Vagina (tissue), 2 donors: ENCODE measurements around the gene SSH3. TPM values are rescaled to one million over a fixed set of nuclear protein-coding genes. Genes with fewer than 3 reads are reported as not detected.

ENCODE experiments used
- DNase-seq, 2 donors: peaks; one replicate each; pipeline ENCODE4 v3.0.0-alpha.2; 2017; ENCODE audit errors: extremely low spot score in 2 of 2
- H3K27ac ChIP-seq: fragments of 200-600 bp; sonication (generic); one replicate; pipeline ENCODE4 v1.5.1; 2019
- H3K27me3 ChIP-seq: fragments of 200-600 bp; sonication (generic); one replicate; pipeline ENCODE4 v1.5.1; 2019
- H3K36me3 ChIP-seq, 2 donors: fragments of 200-600 bp; sonication (generic); one replicate each; pipeline ENCODE4 v1.5.1; 2017 to 2019
- H3K4me1 ChIP-seq: fragments of 200-600 bp; sonication (generic); one replicate; pipeline ENCODE4 v1.5.1; 2019
- H3K4me3 ChIP-seq, 2 donors: fragments of 200-600 bp; sonication (generic); 1 replicate in 1 of 2; 2 replicates in 1 of 2; pipeline ENCODE4 v1.5.1; 2016 to 2019
- H3K9me3 ChIP-seq: fragments of 200-600 bp; sonication (generic); one replicate; pipeline ENCODE4 v1.5.1; 2019
- CTCF ChIP-seq, 3 experiments: fragments of 450-650 bp in 2 of 3; fragments of 200-600 bp in 1 of 3; sonication (generic) in 1 of 3; IDR thresholded peaks; one replicate each; pipeline ENCODE4 v1.5.1; 2017 to 2019; ENCODE audit warnings: antibody characterized with exemption in 3 of 3, mild to moderate bottlenecking in 2 of 3, moderate library complexity in 2 of 3
- POLR2A ChIP-seq, 2 donors: fragments of 450-650 bp; IDR thresholded peaks; one replicate each; pipeline ENCODE4 v1.6.1; 2017; ENCODE audit warnings: antibody characterized with exemption in 2 of 2, mild to moderate bottlenecking in 2 of 2, moderate library complexity in 2 of 2
- POLR2AphosphoS5 ChIP-seq, 2 donors: sonication (generic); formaldehyde crosslinking; IDR thresholded peaks; one replicate each; pipeline ENCODE4 v1.9.0; 2017; ENCODE audit warnings: antibody characterized with exemption in 2 of 2, mild to moderate bottlenecking in 2 of 2, low read depth in 1 of 2; ENCODE audit not compliant: insufficient read depth in 1 of 2
- intact Hi-C: fragments of 100-400 bp; cut with DNase I; formaldehyde crosslinking; loops from one replicate; pipeline ENCODE4 v1.15.1; 2023
- total RNA-seq: library from RNA; depleted of rRNA; stranded (reverse); fragments of >200 nt; gene quantifications from one replicate; pipeline ENCODE4 v1.2.3, GENCODE V29; 2016

The SSH3 gene
- total RNA-seq, 1 donor from 2014 or later, result 98.0 TPM

DNA sequence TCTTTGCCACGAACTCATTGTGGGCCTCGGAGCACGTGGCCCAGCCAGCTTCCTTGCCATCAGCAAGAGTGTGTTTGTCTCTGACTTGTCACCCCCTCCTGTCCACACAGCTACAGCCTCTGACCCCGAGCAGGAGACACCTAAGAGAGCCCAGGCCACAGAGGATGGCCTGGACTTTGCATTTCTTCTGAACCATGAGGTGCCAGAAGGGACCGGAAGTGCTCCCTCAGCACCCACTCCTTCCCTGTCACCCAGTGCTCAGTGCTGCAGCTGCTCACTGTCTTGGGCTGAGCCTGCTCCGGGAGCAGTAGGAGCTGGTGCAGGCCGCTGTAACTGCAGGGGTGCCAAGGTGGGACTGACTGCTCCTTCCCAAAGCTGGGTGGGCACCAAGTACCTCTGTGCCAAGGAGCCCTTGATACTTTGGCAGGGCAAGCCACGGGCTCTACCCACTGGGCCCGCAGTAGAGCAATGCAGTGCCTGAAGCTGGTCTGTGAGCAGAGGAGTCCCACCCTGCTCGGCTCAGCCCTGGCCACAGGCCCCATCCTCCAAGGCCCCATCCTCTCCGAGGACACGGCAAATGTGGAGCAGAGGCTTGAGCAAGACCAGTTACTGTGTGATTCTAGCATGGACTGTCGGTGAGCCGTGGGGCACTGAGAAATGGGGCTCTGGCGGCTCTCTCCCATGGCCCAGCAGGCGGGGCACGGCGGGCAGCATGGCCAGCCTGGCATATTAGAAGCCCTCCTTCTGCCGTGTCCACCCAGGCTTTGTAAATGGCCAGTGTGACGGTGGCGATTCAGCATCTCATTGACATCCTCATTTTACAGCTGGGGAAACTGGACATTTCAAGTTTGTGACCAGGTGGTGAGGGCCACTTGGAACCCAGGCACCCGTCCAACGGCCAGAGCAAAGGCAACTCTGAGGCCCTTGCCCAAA lies 30.7 kb upstream of the SSH3 start:
- Histone ChIP-seq H3K4me3 (peak overlapping the region in 1 of 2 donors; percentile 11), H3K4me1 (peaks cover 100% of the 10 kb centered on the region), H3K9me3 (no peaks in the 10 kb centered on the region), H3K27ac (peak overlapping the region; percentile 92), H3K27me3 (no peaks in the 10 kb centered on the region), H3K36me3 (peaks cover 0 to 11% of the 10 kb centered on the region in 2 donors)
- TF ChIP-seq POLR2AphosphoS5 (IDR thresholded peaks at IDR 0.05; ENCODE audit: insufficient read depth in 1 of 2, low read depth in 1 of 2) (no peak), POLR2A (IDR thresholded peaks at IDR 0.05) (no peak), CTCF (IDR thresholded peaks at IDR 0.05) (no peak)
- intact Hi-C loops, result no loop called here
- DNase-seq, result no peak

- Histone ChIP-seq H3K9me3 (no peaks in the 10 kb centered on the region), H3K36me3 (peaks cover 0 to 6% of the 10 kb centered on the region in 2 donors), H3K4me1 (peaks cover 100% of the 10 kb centered on the region), H3K27ac (peak overlapping the region; percentile 92), H3K4me3 (no peak overlapping the region), H3K27me3 (no peaks in the 10 kb centered on the region)
- no peak for DNase-seq
- intact Hi-C loops, result no loop called here
- TF ChIP-seq CTCF (IDR thresholded peaks at IDR 0.05) (no peak), POLR2AphosphoS5 (IDR thresholded peaks at IDR 0.05; ENCODE audit: insufficient read depth in 1 of 2, low read depth in 1 of 2) (no peak), POLR2A (IDR thresholded peaks at IDR 0.05) (no peak)
Measured at GRCh38 chr11:67273260-67273990, 29.9 kb upstream of the SSH3 start.

DNA sequence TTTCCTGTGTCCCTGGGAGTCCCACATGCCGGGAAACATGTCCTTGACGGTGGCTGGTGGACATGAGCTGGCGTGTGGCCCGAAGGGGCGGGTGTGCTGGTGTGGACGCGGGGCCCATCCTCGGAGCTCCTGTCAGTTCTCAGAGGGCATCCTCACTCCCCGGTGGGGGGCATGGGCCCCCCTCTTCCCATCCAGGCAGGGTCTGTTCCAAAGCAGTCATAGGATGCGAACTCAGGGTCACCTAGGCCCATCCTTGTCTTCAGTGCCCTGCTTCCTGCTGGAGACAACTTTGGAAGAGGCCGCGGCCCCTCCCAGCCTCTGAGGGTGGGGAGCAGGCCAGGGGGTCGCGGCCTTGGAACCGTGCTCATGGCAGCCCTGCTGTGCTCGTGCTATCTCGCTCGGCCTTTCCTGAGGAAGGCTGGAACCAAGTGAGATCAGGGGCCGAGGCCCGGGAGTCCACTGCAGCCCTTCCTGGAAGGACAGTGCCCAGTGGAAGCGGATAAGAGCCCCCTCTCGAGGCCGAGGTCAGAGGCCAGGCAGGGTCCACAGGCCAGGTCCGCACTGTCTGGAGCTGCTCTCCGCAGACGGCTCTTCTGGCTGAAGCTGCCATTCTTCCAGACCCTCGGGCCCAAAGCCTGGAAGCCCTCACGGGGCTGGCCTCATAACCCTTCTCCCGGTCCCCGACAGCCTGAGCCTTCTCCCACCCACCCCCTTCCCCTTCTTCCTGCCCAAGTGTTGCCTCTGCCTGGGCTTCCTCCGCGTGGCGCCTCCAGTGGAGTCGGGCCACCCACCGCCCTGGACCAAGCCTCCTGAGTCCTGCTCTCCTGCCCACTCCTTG lies 28.3 kb upstream of the SSH3 start:
- Histone ChIP-seq H3K4me3 (no peak overlapping the region), H3K36me3 (peaks cover 0 to 14% of the 10 kb centered on the region in 2 donors), H3K4me1 (peaks cover 100% of the 10 kb centered on the region), H3K27ac (peak overlapping the region; percentile 92), H3K27me3 (no peaks in the 10 kb centered on the region), H3K9me3 (no peaks in the 10 kb centered on the region)
- intact Hi-C loops, result no loop called here
- no peak for DNase-seq
- TF ChIP-seq POLR2A (IDR thresholded peaks at IDR 0.05) (no peak), CTCF (IDR thresholded peaks at IDR 0.05) (no peak), POLR2AphosphoS5 (IDR thresholded peaks at IDR 0.05; ENCODE audit: insufficient read depth in 1 of 2, low read depth in 1 of 2) (no peak)

DNA sequence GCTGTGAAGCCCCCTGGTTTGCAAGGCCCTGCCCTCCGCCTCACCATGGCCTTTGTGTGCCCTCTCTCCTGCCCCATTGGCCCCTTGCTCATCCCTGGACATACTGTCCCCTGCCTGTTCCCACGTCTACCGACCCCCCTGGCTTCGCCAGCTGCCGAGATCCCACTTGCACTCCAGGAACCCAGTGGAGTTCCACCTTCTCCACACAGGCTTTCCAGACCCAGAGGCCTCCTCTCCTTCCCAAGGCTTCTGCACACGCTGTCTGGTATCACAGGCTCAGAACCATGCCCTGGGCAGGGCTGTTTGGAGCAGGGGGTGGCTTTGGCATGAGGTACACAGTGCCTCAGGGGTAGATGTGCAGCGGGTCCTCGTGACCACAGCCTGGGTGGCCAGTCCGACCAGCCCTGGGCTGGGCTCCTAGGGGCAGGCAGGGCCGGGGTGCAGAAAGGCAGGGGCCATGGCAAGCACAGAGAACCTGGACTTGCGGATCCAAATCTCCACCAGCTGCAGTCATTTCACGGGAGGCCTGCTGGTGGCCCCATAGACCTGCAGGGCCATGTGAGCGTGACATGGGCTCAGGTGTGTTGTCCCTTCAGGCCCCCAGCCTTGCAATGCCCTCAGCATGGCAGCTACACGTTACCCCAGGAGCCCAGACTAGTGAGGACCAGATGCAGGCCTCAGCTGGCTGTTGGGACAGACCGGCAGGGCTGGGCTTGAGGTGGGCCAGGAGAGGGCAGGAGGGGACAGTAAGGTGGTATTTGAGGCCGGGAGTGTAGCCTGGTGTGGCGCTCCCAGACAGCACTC lies 27.5 kb upstream of the SSH3 start:
- peaks cover 92% of the 10 kb centered on the region for H3K4me1 ChIP-seq
- peak overlapping the region; percentile 92 for H3K27ac ChIP-seq
- no peak overlapping the region for H3K4me3 ChIP-seq
- no peak for DNase-seq
- no peak for TF ChIP-seq CTCF (IDR thresholded peaks at IDR 0.05)
- TF ChIP-seq POLR2AphosphoS5 (IDR thresholded peaks at IDR 0.05; ENCODE audit: insufficient read depth in 1 of 2, low read depth in 1 of 2), result no peak
- TF ChIP-seq POLR2A (IDR thresholded peaks at IDR 0.05), result no peak
- no peaks in the 10 kb centered on the region for H3K27me3 ChIP-seq
- no peaks in the 10 kb centered on the region for H3K9me3 ChIP-seq
- intact Hi-C loops, result no loop called here
- peaks cover 0 to 22% of the 10 kb centered on the region in 2 donors for H3K36me3 ChIP-seq
